ENCODE results near the gene FAM229B.

DNA sequence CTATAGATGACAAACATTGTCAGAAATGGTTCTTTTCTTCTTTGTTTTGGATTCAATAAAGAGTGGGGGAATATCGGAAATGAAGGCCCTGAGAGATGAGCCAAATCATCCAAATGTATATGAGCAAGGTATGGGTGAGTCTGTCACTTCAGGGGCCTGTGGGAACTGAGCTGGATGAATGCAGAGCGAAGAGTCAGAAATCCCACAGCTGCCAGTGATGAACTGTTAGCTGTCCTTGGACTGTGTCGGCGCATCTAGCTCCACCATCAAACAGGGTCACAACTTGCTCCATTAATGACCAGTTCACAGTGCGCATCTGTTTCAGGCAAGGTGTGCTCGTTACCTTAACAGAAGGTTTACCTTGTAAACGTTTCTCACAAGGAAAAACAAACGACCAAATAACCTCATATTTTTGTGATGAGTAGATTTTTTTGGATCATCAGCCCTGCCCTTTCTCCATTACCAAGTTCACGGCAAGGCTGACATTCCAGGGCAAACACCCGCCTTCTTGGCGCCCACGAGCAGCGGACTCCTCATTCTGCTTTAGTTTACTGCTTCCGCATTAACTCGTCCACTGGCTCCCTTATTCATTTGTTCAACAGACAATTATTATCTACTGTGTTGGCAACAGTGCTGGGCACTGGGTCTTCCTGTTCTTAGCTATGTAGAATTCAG is 48.5 kb upstream of the FAM229B start:
- TF ChIP-seq FOXA1 (IDR thresholded peaks at IDR 0.05; ENCODE audit: borderline replicate concordance) (no peak), ZNF324 (CRISPR knock-in tag; IDR thresholded peaks at IDR 0.05) (no peak), EP300 (IDR thresholded peaks at IDR 0.05; ENCODE audit: low read length) (no peak)
- TF ChIP-seq, protein P1, sequence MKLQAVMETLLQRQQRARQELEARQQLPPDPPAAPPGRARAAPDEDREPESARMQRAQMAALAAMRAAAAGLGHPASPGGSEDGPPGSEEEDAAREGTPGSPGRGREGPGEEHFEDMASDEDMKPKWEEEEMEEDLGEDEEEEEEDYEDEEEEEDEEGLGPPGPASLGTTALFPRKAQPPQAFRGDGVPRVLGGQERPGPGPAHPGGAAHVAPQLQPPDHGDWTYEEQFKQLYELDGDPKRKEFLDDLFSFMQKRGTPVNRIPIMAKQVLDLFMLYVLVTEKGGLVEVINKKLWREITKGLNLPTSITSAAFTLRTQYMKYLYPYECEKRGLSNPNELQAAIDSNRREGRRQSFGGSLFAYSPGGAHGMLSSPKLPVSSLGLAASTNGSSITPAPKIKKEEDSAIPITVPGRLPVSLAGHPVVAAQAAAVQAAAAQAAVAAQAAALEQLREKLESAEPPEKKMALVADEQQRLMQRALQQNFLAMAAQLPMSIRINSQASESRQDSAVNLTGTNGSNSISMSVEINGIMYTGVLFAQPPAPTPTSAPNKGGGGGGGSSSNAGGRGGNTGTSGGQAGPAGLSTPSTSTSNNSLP (IDR thresholded peaks at IDR 0.05; ENCODE audit: borderline replicate concordance, low read depth, low read length) = no peak
